K562 (cell line): ENCODE results near the gene VPS16. TPM values are rescaled to one million over a fixed set of nuclear protein-coding genes. Genes with fewer than 3 reads are reported as not detected.

Experiments used
- ARID4B ChIP-seq: sonication (generic); formaldehyde crosslinking; IDR thresholded peaks from 2 replicates; pipeline ENCODE4 v1.8.0; 2022; ENCODE audit warnings: mild to moderate bottlenecking, missing genetic modification reagents
- CHCHD3 ChIP-seq: fragments of 250-450 bp; sonication (Bioruptor Pico); IDR thresholded peaks from 2 replicates; pipeline ENCODE4 v2.1.2; 2022; ENCODE audit warnings: mild to moderate bottlenecking
- CSDE1 ChIP-seq, 2 experiments: fragments of 450-650 bp; IDR thresholded peaks; 2 replicates each; pipeline ENCODE4 v1.6.1; 2016; ENCODE audit warnings: mild to moderate bottlenecking in 1 of 2
- FOXK2 ChIP-seq, 2 experiments: fragments of 450-650 bp; IDR thresholded peaks in 1 of 2; conservative IDR thresholded peaks in 1 of 2; 2 replicates each; pipeline ENCODE4 v1.6.1; 2016; ENCODE audit warnings: low read depth in 2 of 2, mild to moderate bottlenecking in 1 of 2
- HLTF ChIP-seq: fragments of 450-650 bp; IDR thresholded peaks from 2 replicates; pipeline ENCODE4 v1.6.1; 2016
- MBD2 ChIP-seq: sonication (generic); IDR thresholded peaks from 2 replicates; pipeline ENCODE4 v1.6.1; 2016; ENCODE audit warnings: low read depth, borderline replicate concordance
- NFIC ChIP-seq: fragments of 450-650 bp; IDR thresholded peaks from 2 replicates; pipeline ENCODE4 v1.6.1; 2017; ENCODE audit warnings: mild to moderate bottlenecking, inconsistent platforms
- NUFIP1 ChIP-seq: fragments of 450-650 bp; IDR thresholded peaks from 2 replicates; pipeline ENCODE4 v1.6.1; 2018; ENCODE audit not compliant: partially characterized antibody
- PKNOX1 ChIP-seq: fragments of 450-650 bp; IDR thresholded peaks from 2 replicates; pipeline ENCODE4 v1.6.1; 2016
- POLR2B ChIP-seq: fragments of 450-650 bp; IDR thresholded peaks from 2 replicates; pipeline ENCODE4 v1.6.1; 2018; ENCODE audit warnings: low read depth; ENCODE audit not compliant: partially characterized antibody
- RBFOX2 ChIP-seq: fragments of 200-400 bp; formaldehyde crosslinking; IDR thresholded peaks from 2 replicates; pipeline ENCODE4 v1.6.1; 2017; ENCODE audit warnings: low read depth, mild to moderate bottlenecking, low read length, moderate library complexity
- SUPT5H ChIP-seq: fragments of 450-650 bp; IDR thresholded peaks from 2 replicates; pipeline ENCODE4 v1.6.1; 2016
- ZBTB11 ChIP-seq, 3 experiments: fragments of 200-800 bp in 1 of 3; fragments of 250-450 bp in 1 of 3; fragments of 450-650 bp in 1 of 3; sonication (Bioruptor Pico) in 1 of 3; sonication (Bioruptor generic) in 1 of 3; formaldehyde crosslinking in 1 of 3; IDR thresholded peaks; 2 replicates each; pipeline versions ENCODE4 v1.6.1 to v1.8.0; 2016 to 2022; ENCODE audit warnings: mild to moderate bottlenecking in 2 of 3, missing genetic modification characterization in 2 of 3, missing compliant biosample characterization in 1 of 3, moderate library complexity in 1 of 3
- ZNF586 ChIP-seq: fragments of 450-650 bp; formaldehyde crosslinking; conservative IDR thresholded peaks from 2 replicates; pipeline ENCODE4 v1.4.0; 2020; ENCODE audit warnings: mild to moderate bottlenecking, moderate library complexity
- polyA plus RNA-seq, 8 experiments: library from polyadenylated mRNA; depleted of rRNA in 4 of 8; stranded (reverse) in 5 of 8; unstranded in 3 of 8; fragments of >200 nt; fragmentation: Nextera tagmentation in 2 of 8; fragmentation: Illumina TruSeq in 1 of 8; extraction: Ambion mirVana in 2 of 8; extraction: Trizol in 1 of 8; gene quantifications; 2 replicates each; pipeline versions ENCODE4 v1.2.1 to v1.2.3, GENCODE V29; 2011 to 2014; ENCODE audit warnings: inconsistent platforms in 1 of 8, missing spikeins in 1 of 8
- total RNA-seq, 7 experiments: library from RNA; depleted of rRNA in 6 of 7; stranded (reverse); fragments of >200 nt in 6 of 7; fragmentation: Illumina TruSeq in 2 of 7; extraction: Trizol in 2 of 7; gene quantifications; 2 replicates each; pipeline versions ENCODE4 v1.2.1 to v1.2.3, GENCODE V29; 2011 to 2021; ENCODE audit warnings: low replicate concordance in 1 of 7
- TF ChIP-seq, protein P1 (sequence below): sonication (generic); formaldehyde crosslinking; IDR thresholded peaks from 2 replicates; pipeline ENCODE4 v1.8.0; 2022; ENCODE audit warnings: missing genetic modification reagents, mild to moderate bottlenecking, borderline replicate concordance
- TF ChIP-seq, protein P2 (sequence below): IDR thresholded peaks from 2 replicates; pipeline ENCODE4 v1.6.1; 2011; ENCODE audit not compliant: insufficient read length; ENCODE audit errors: extremely low read depth

Gene VPS16
- total and polyA plus RNA-seq, 9 of the 15 experiments (the other 6 are each of a cell fraction or from before 2014, with no cell fraction given) = 6.8 to 24.7 (median 14.0) TPM

DNA sequence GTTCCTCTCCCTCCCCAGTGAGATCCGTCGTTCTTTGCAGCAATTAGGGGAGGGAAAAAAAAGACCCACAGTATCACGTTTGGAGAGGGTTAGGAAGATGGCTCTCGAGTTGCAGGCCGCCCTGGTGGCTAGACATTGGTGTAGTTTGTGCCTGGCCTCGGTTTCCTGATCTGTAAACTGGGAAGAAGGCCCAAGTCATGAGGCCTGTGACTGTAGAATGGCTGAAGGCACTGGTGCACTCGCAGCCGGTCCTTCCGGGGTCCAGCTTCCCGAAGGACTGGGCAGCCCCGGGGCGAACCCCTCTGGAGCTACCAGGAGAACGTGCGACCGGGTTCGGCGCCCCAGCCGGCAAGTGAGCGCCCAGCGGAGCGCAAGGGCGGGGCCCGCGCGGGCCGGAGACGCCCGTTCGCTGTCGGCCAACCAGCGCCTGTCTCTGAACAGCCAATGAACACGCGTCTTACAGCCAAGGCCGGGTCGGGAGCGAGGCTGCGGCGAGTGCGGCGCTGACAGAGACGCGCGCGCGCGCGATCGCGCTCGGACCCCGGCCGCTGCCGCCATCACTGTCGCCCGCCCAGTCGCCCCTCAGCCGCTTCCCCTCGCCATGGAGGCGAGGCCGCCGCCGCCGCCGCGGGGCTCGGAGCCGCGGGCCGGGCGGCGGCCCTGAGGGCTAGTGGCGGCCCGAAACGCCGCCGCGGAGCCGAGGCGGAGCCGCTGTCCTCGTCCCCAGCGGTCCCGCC is 32.6 kb downstream of the VPS16 start, which contains the start of gene PTPRA (continued):
- TF ChIP-seq CSDE1 (IDR thresholded peaks at IDR 0.05) = peak in 1 of 2 experiments; percentile 45; a peak in 1 of 4 replicates
- peak in 1 of 3 experiments; percentile 41; a peak in 2 of 6 replicates for TF ChIP-seq ZBTB11 (CRISPR knock-in tag; IDR thresholded peaks at IDR 0.05)
- peak; percentile 23; the same call in 1 of the 2 replicates for TF ChIP-seq HLTF
- peak; percentile 97 for TF ChIP-seq SUPT5H
- peak; percentile 95 for TF ChIP-seq POLR2B
- TF ChIP-seq NUFIP1 = no peak
- TF ChIP-seq ZNF586 (CRISPR knock-in tag) = no peak
- TF ChIP-seq FOXK2 (conservative IDR thresholded peaks at IDR 0.05 in 1 of 2, IDR thresholded peaks at IDR 0.05 in 1 of 2; ENCODE audit: low read depth in 2 of 2) = 0 out of 4 replicates have a peak, but pooled peaks of 1 of the 2 experiments have one; percentile 6
- peak; percentile 63; the same call in 1 of the 2 replicates for TF ChIP-seq MBD2
- TF ChIP-seq, protein P1, sequence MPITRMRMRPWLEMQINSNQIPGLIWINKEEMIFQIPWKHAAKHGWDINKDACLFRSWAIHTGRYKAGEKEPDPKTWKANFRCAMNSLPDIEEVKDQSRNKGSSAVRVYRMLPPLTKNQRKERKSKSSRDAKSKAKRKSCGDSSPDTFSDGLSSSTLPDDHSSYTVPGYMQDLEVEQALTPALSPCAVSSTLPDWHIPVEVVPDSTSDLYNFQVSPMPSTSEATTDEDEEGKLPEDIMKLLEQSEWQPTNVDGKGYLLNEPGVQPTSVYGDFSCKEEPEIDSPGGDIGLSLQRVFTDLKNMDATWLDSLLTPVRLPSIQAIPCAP (CRISPR knock-in tag) = 0 out of 2 replicates have a peak, but pooled peaks have one; percentile 42
- TF ChIP-seq NFIC = 0 out of 2 replicates have a peak, but pooled peaks have one; percentile 16
- 0 out of 2 replicates have a peak, but pooled peaks have one; percentile 50 for TF ChIP-seq CHCHD3 (CRISPR knock-in tag)
- TF ChIP-seq ARID4B = peak; percentile 42; the same call in 1 of the 2 replicates
- 0 out of 2 replicates have a peak, but pooled peaks have one; percentile 25 for TF ChIP-seq PKNOX1
- TF ChIP-seq, protein P2, sequence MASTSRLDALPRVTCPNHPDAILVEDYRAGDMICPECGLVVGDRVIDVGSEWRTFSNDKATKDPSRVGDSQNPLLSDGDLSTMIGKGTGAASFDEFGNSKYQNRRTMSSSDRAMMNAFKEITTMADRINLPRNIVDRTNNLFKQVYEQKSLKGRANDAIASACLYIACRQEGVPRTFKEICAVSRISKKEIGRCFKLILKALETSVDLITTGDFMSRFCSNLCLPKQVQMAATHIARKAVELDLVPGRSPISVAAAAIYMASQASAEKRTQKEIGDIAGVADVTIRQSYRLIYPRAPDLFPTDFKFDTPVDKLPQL = no peak
- TF ChIP-seq RBFOX2 = peak; percentile 95
